GM04503 (cell line): ENCODE measurements around the gene HLA-DRB1.
"Not testable (repeated sequence)": the region's sequence is repeated elsewhere in the genome, so short reads cannot be mapped to it uniquely, and the experiment has no call there.

Experiments used
- DNase-seq: peaks from one replicate; pipeline ENCODE4 v3.0.0-alpha.2; 2012; ENCODE audit warnings: low read depth

Gene HLA-DRB1

GRCh38 chr6:32589596-32590449, at the start of gene HLA-DRB1:
Gene HLA-DRB1 (minus strand): TSS chr6:32589848. CDS start chr6:32589742, 106 bp downstream.
- peak; percentile 2 for DNase-seq

GRCh38 chr6:32638532-32639219, 49.0 kb upstream of the HLA-DRB1 start:
- no peak for DNase-seq

GRCh38 chr6:32637883-32638282, 48.2 kb upstream of the HLA-DRB1 start:
- no peak for DNase-seq

DNA sequence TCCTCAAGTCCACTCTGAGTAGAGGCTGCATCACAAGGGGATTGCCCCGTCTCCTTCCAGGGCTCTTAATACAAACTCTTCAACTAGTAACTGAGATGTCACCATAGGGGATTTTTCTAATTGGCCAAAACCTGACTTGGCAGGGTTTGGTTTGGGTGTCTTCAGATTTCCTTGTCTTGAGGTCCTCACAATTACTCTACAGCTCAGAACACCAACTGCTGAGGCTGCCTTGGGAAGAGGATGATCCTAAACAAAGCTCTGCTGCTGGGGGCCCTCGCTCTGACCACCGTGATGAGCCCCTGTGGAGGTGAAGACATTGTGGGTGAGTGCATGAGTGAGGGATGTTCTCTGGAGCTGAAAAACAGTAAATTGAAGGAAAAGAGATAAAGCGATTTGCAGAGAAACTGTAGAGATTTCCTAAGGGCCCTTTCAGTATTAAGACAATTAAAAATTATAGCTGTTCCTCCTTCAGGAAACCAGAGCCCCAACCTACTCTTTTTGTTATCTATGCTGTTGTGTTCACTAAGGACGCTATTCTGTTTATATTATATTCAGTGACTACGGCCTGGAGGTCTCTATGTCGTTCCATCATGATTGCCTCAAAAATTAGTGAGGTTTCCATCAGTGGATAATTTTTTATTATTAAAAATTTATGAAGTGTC, 47.7 kb upstream of the HLA-DRB1 start, which contains the start of gene HLA-DQA1:
TSS of gene HLA-DQA1 (plus strand) at position 188 of the 662 bp plus-strand sequence. CDS start at position 241, 53 bp downstream.
- DNase-seq: no peak

DNA sequence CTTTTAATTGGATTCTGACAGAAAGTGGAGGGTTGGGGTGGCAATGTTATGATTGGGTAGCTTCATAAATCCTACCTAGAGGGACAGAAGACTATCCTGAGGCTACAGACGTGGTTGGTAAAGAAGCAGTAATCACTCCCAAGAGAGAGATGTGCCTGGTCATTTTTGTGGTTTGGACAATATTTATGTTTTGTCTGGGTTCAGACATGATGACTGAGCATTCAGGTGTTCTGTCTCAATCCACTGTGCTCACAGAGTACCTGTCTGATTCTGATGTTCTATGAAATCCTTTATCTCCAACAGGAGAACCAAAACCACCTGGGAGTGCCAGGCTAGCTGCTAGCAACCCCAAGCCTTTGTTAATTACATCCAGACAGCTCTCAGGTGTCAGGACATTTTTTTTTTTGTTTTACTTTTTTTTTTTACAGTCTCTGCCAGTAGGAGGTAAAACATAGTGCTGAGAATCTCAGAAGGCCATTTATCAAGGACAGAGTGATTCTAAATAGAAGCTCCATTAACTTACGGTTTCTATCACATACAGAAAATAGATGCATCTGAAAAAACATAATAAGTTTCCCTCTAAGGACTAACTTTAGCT, 46.0 kb upstream of the HLA-DRB1 start:
- DNase-seq: no peak

- not testable (repeated sequence) for DNase-seq
Observed at GRCh38 chr6:32629793-32630192, 40.1 kb upstream of the HLA-DRB1 start.

GRCh38 chr6:32627831-32628230, 38.2 kb upstream of the HLA-DRB1 start:
- no peak for DNase-seq

GRCh38 chr6:32627249-32627648, 37.6 kb upstream of the HLA-DRB1 start:
- DNase-seq: no peak

DNA sequence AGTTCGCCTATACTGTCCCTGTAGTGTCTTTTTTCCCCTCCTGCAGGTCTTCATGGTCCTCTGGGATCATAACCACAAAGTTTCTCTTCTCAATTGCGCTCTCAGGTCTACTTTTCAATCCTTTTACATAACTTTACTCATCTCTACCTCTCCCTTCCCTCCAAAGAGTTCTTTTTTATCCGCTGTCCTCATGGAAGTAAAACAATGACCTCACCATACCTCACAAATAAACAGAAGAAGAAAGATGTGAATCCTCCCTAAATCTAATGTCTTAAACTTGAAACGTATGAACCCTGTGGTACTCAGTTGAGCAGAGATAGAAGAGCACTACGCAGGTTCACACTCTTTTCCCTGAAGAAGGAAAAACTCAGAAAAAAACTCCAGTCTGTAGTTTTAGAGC, 35.5 kb upstream of the HLA-DRB1 start:
- no peak for DNase-seq

GRCh38 chr6:32624565-32624964, 34.9 kb upstream of the HLA-DRB1 start:
- no peak for DNase-seq

DNA sequence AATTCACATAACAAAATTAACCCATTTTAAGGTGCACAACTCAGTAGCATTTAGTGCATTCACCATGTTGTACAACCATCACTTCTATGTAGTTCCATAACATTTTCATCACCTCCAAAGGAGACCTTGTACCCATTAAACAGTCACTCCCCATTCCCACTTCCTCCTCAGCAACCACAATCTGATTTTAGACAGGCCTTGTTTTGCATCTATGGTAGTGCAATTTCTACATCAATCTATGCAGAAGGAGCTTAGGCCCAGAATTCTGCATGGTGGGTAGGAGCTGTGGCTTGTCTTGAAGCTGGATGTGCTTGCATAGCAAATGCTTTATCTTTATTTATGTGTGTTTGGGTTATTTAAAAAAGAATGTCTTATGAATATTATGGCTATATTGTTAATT, 34.0 kb upstream of the HLA-DRB1 start:
- no peak for DNase-seq

GRCh38 chr6:32622545-32623401, 33.1 kb upstream of the HLA-DRB1 start:
- DNase-seq: no peak

GRCh38 chr6:32621372-32621771, 31.7 kb upstream of the HLA-DRB1 start:
- DNase-seq: no peak

- DNase-seq: no peak
Observed at GRCh38 chr6:32617751-32618150, 28.1 kb upstream of the HLA-DRB1 start.

- no peak for DNase-seq
Observed at GRCh38 chr6:32615885-32616532, 26.4 kb upstream of the HLA-DRB1 start.

DNA sequence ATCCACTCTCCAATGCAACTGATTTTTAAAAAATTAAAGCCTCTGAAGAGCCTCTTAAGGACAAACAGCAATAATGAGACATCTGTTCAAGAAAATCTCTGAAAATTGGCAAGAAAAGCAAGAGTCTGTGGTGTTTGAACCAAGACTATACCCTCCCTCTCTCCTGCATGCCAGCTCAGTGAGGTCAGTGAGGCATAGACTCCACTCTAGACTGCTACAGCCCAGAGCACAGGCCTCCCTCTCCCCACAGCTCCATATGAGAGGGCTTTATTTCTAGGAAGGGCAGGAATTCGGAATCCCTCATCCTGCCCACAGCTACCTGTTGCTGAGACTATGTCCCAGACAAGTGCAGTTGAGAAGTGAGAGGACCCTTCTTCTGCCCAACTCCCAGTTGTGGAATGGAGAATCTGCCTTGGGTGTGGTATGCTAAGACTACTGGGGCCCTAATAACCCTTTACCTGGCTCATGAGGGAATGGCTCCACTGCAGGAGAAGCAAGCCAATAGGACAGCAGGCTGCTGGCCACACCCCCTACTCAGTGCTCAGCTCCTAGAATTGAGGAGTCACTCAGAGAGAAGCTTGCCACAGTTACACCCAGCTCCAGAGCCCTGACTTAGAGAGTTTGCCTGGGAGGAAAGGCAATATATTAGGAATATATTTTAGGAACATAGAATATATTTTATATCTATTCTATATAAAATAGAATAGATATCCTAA, 24.9 kb upstream of the HLA-DRB1 start:
- no peak for DNase-seq

DNA sequence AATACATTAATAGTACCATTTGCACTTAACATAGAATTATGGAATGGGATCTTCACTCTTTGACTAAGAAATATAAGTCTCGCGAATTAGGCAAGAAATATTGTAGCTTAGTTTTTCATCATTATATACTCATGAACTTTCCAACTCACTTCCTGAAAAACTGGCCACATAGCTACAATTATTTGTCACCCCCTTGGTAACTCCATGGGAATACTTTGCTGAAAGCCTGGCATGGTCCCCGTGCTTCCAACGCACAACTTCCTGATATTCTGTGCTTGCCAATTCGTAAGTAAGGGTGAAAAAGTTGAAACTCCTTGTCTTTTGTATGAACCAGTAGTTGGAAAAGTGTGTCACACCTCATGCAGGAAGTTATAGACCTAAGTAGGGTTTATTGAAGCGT, 23.8 kb upstream of the HLA-DRB1 start:
- no peak for DNase-seq

GRCh38 chr6:32610682-32611296, 21.1 kb upstream of the HLA-DRB1 start:
- no peak for DNase-seq
